ENCODE results near the gene OR6C70. TPM values are rescaled to one million over a fixed set of nuclear protein-coding genes. Genes with fewer than 3 reads are reported as not detected.

Gene OR6C70
- polyA plus RNA-seq, 1 of the 3 experiments (the other 2 are of a cell fraction), result not detected

GRCh38 chr12:55428331-55429243 is 41.4 kb downstream of the OR6C70 start (continued):
- TF ChIP-seq IRF3 (IDR thresholded peaks at IDR 0.05; ENCODE audit: low read depth, low read length) (no peak), RFX5 (IDR thresholded peaks at IDR 0.05; ENCODE audit: low read length) (no peak), TEAD4 (IDR thresholded peaks at IDR 0.05; ENCODE audit: borderline replicate concordance, insufficient read depth) (no peak), TAF1 (IDR thresholded peaks at IDR 0.05; ENCODE audit: borderline replicate concordance, low read depth, low read length) (no peak), USF1 (IDR thresholded peaks at IDR 0.05; ENCODE audit: borderline replicate concordance, low read depth) (no peak)

GRCh38 chr12:55425954-55426353 is 44.0 kb downstream of the OR6C70 start, which contains the start of gene OR6C76:
OR6C76 (plus strand) TSS chr12:55426254; CDS start chr12:55426254, 0 bp downstream.
- 47% methylated on average over 4 of the region's 4 CpGs for WGBS (ENCODE audit: low lambda C conversion rate)
- Histone ChIP-seq H3K9me3 (no peaks in the 10 kb centered on the region), H3K27ac (ENCODE audit: low read depth in 2 of 2, low read length in 1 of 2) (no peak within 1 kb of the TSS), H2AFZ (ENCODE audit: low read depth) (no peak within 1 kb of the TSS), H3K9ac (no peak within 1 kb of the TSS), H3K36me3 (replicated peaks in 1 of 2; ENCODE audit: control insufficient read depth in 1 of 2, insufficient read depth in 2 of 2, low read length in 1 of 2) (no peaks in the 10 kb centered on the region), H3K79me2 (ENCODE audit: insufficient read depth) (no peaks in the 10 kb centered on the region), H3K4me2 (no peak within 1 kb of the TSS), H3K4me3 (ENCODE audit: low read depth in 2 of 2, low read length in 1 of 2) (no peak within 1 kb of the TSS), H3K9me2 (no peaks in the 10 kb centered on the region), H3K4me1 (ENCODE audit: control insufficient read depth in 1 of 2, insufficient read depth in 2 of 2, low read depth in 1 of 2, low read length in 1 of 2) (no peaks in the 10 kb centered on the region), H4K20me1 (ENCODE audit: insufficient read depth) (no peaks in the 10 kb centered on the region), H3K27me3 (ENCODE audit: insufficient read depth) (no peaks in the 10 kb centered on the region), H3F3A (replicated peaks; ENCODE audit: insufficient read depth) (no peaks in the 10 kb centered on the region)
- DNase-seq, result no peak
- TF ChIP-seq IRF3 (IDR thresholded peaks at IDR 0.05; ENCODE audit: low read depth, low read length) (no peak), RXRA (IDR thresholded peaks at IDR 0.05; ENCODE audit: borderline replicate concordance, low read depth) (no peak), GABPA (IDR thresholded peaks at IDR 0.05; ENCODE audit: low read depth) (no peak), TEAD4 (IDR thresholded peaks at IDR 0.05; ENCODE audit: borderline replicate concordance, insufficient read depth) (no peak), SMC3 (IDR thresholded peaks at IDR 0.05; ENCODE audit: low read depth, low read length) (no peak), FOXM1 (IDR thresholded peaks at IDR 0.05; ENCODE audit: low read depth) (no peak), SIN3A (IDR thresholded peaks at IDR 0.05; ENCODE audit: borderline replicate concordance, low read depth, low read length) (no peak), NRF1 (IDR thresholded peaks at IDR 0.05; ENCODE audit: low read depth, low read length) (no peak)
- POLR2A ChIA-PET, result no interaction called here
- CTCF ChIA-PET, result no interaction called here

Measured in SK-N-SH (cell line).